Measurements from ENCODE around the gene SLC35F3.

Gene SLC35F3

DNA sequence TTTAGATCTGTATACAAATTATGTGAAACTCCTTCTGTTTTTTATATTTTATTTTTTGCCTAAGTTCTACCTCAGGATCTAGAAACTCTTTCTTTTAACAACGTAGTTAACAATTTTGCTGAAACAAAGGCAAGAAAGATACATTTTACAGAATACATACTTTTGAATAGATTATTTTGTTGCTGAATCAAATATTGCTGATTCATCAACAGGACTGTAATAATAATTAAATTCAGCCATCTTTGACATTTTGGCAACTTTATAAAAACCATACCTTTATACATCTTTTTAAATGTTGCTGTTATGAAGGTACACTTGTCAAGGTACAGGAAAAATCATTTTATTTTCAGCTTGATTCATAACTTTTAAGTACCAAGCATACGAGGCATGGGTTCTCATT lies 458.1 kb downstream of the SLC35F3 start:
- no peak for DNase-seq (ENCODE audit: low read depth, low spot score)

DNA sequence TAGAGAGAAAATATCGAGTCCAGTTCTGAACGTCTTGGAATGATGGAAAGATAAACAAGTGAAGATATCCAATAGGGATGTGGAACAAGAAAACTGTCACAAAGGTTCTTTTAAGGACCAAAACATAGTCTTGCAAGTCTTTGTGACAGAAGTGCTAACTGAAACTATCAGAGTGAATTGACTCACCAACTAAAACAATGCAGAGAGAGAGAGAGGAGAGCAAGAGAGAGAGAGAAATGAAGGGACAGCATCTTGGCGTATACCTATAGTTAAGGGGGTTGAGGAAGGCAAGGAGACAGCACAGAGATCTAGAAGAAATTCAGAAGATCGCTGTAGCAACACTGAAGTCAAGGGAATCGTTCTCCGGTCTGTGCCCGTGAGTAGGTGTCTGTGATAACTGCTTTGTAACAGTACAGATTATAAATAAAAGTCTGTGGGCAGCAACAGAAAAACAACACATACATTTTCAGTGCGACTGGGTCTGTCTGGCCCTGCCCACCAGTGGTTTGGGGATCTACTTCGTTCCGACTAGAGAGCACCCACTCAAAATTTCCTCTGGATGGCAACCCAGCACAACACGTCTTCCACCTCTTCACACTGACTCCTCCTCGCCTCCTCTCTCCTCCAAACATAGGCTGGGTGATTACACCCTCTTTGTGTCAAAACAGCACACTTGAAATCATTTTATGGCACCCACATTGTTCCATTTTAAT lies 464.0 kb downstream of the SLC35F3 start:
- DNase-seq (ENCODE audit: low read depth, low spot score), result no peak

DNA sequence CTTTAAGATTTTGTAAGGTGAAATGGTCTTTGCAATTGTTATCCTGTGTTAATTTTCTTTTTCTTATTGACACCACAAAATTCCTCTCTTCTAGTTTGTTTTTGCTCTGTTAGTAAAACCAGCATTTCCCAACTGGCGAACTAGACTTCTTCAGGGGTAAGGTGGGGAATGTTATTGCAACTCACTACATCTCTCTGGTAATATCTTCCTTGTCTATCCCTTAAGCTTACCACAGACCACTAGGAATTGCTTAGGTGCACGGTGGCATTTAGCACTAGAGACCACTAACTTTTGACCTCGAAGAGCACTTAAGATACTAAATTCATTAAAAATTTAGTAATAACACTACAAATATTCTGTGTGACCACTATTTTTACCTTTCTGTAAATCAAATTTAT lies 464.6 kb downstream of the SLC35F3 start:
- DNase-seq (ENCODE audit: low read depth, low spot score), result no peak

GRCh38 chr1:234369784-234370183 lies 465.3 kb downstream of the SLC35F3 start:
- no peak for DNase-seq (ENCODE audit: low read depth, low spot score)

DNA sequence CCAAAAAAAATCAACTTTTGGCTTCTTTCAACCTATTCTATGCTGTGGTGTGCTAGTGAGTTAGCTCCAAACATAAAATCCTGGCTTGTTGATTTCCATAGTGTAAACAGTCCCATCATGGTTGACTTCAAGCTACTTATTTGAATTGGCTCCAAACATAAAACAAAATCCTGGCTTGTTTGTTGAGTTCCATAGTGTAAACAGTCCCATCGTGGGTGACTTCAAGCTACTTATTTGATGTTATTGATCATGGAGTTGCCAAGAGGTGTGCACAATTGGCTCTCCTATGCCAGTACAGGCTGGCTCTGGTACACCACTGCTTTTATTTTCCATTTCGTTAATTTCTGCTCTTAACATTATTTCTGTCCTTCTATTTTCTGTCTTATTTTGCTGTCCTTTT lies 466.9 kb downstream of the SLC35F3 start:
- no peak for DNase-seq (ENCODE audit: low read depth, low spot score)

- DNase-seq (ENCODE audit: low read depth, low spot score), result no peak
These were observed 467.7 kb downstream of the SLC35F3 start for GRCh38 chr1:234372011-234372757.

- peak; percentile 84 for DNase-seq (ENCODE audit: low read depth, low spot score)
These were observed 468.8 kb downstream of the SLC35F3 start, which contains the start of gene COA6 for GRCh38 chr1:234373064-234373958. TSS of gene COA6 (plus strand) at chr1:234373456. CDS start at chr1:234373467, 11 bp downstream.

- no peak for DNase-seq (ENCODE audit: low read depth, low spot score)
These were observed 469.4 kb downstream of the SLC35F3 start for GRCh38 chr1:234373959-234374254.

Measured in brain pericyte (primary cell).